Measurements from ENCODE around the gene BCL2.

BCL2 gene

GRCh38 chr18:63307551-63308200 is 11.9 kb downstream of the BCL2 start:
- peak; percentile 49 for DNase-seq

GRCh38 chr18:63306819-63307550 is 12.6 kb downstream of the BCL2 start:
- DNase-seq: no peak

DNA sequence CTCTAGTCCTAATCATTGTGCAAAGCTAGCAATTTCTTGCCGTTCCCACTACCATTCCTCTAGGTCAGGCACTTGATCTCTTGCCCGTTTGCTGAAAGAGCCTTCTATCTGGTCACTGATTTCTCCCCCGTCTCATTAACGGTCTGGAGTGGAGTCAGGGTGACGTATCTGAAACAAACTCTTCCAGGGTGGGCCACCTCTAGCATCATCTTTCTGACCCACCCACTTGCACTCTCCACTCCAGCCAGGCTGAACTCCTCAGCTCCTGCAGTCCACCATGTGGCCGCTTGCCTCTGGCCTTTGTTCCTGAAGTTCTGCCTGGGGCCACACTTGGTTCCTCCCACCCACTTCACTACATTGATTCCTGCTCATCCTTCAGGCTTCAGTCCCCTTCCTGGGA is 13.3 kb downstream of the BCL2 start:
- no peak for DNase-seq

GRCh38 chr18:63303547-63303946 is 16.0 kb downstream of the BCL2 start:
- no peak for DNase-seq

GRCh38 chr18:63302636-63303405 is 16.7 kb downstream of the BCL2 start:
- DNase-seq: no peak

DNA sequence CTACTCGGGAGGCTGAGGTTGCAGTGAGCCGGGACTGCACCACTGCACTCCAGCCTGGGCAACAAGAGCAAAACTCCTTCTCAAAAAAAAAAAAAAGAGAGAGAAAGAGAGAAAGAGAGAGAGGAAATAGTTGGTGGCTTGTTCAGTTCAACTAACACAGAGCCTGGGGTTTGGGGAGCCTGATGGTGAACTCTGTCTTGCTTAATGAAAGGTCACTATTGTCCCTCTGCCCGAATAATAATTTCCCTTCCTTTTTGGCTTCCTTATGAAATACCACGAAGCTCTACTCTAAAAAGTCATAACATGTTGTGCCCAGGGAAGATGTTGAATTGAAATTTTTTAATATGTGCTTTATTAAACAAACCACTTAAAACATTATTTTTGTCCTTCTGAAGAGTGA is 17.3 kb downstream of the BCL2 start:
- DNase-seq: no peak

GRCh38 chr18:63301434-63301833 is 18.1 kb downstream of the BCL2 start:
- DNase-seq: no peak

DNA sequence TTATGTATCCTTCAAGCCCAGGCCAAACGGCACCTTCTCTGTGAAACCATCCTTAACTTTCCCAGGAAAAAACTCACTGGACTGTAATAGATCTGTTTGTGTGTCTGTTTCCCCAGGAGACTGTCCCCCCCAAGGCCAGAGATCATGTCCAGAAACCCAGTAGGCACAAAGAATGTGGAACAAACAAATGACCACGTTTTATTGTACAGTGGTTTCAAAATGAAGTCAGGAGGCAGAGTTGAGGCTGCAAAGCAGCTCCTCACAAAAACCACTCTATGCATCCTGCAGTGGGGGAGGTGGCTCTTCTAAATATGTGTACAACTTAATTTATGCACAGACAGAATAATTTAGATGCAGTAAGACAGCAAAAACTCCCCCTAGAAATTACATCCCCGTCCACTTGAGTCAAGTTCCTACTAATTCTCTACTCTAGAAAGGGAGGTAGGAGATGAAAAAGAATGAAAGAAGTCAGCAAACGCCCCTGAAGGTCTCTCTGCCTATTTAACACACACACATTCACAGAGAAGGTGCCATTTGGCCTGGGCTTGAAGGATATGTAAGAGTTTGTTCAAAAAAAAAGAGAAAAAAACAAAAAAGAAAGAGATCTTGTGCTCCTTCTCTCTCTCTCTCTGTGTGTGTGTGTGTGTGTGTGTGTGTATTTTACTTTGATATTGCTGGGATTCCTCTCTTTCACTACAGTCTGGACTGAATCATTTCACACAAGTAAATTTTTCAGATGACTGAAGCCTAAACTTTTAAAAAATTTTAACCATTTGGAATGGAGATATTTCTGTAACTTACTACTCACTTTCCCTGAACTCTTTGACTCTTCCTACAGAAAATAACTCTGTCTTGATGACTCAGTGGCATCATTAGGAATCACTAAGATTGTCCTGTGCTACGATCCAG is 19.5 kb downstream of the BCL2 start:
- peak; percentile 67 for DNase-seq

- peak; percentile 4 for DNase-seq
Measured at GRCh38 chr18:63298400-63299365, 20.9 kb downstream of the BCL2 start.

DNA sequence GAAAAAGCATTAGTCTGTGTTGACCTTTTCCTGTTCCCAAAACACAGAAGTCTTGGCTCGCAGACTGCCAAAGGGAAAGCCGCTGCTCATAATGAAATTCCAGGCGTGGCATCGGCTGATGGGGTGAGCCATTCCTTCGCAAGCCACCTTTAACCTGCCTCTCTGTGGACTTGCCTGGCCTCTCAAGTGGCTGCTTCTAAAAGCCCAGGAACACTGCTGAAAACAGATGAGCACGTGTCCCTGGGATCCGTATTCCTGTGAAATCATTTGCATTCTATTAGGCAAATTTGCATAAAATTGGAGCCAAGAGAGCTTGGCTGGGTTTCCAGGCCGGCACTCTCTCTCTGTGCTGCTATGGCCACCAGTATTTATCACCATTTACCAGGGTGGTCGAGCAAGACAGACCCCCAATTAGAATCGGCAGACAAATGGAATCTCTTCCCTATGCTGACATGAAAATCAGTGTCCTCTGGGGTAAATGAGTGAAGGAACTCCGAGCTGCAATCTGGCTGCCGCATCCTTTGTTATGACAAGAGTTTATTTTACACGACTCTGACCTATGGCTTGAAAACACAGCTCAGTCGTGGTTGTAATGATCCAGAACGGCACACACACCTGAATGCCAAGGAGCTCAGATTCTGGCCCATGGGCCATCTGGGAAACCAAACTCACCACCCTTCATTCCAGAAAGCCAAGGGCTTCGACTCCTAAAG is 21.7 kb downstream of the BCL2 start:
- no peak for DNase-seq

DNA sequence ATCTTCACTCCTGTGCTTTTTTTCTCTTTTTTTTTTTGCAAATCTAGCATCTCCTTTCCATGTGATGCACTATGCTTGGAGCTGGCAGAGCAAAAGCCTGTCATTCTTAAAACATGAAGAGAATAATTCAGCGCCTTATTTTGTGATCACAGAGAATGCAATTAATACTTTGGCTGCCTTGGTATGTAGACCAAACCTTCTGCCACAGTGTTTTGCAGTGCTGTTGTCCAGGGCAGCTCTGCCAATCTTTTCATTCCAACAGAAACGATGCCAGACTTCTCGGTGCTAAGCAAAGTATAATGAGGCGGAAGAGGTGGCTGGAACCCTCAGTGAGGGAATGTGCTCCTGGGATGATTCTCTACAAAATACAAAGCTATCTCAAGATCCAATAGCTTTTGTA is 25.6 kb downstream of the BCL2 start:
- no peak for DNase-seq

GRCh38 chr18:63292831-63293683 is 26.5 kb downstream of the BCL2 start:
- DNase-seq: no peak

GRCh38 chr18:63291278-63291677 is 28.3 kb downstream of the BCL2 start:
- no peak for DNase-seq

- no peak for DNase-seq
Measured at GRCh38 chr18:63290821-63291200, 28.8 kb downstream of the BCL2 start.

DNA sequence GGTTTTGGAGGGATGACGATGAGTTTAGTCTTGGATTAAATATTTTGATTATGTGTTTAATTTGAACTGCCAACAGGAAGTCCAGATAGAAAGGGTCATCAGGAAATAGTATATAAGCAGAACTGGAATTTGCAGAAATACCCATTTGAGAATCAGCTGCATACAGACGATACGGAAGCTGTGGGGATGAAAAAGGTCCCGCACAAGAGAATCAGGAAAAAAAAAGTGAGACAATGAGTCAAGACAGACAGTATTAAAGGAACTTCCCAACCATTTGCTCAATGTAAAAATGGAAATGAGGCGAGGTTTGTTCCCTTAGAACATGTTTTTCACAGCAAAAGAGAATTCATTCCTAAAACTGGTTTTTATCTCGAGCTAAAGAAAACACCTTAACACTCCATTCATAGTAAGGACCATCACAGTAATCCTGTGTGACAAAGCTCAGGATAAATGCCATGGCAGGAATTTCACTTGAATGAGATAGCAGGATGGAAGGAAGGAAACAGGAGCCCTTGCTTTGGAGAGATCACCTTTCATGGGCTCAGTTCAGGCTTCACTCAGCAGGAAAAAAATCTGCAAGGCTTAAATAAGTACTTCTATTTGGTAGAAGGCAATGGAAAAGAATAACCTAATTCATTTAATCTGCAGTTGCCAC is 29.3 kb downstream of the BCL2 start:
- DNase-seq: no peak

DNA sequence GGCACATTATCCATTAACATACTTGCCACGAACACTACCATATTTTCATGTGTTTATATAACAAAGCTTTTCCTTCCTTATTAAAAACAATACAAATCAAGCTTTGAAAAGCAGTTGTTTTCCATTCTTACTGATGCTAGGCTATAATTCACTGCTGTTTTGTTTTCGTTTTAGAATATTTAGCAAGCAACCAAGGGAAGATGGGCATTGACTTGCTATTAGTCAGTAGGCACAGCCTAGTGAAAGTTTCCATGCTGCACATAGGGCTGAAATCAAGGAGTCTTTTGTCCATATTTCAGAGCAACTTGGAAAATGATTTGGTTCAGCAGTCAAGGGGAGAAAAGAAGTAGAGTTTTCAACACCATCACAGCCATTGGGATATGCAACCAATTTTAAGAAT is 31.3 kb downstream of the BCL2 start:
- no peak for DNase-seq

DNA sequence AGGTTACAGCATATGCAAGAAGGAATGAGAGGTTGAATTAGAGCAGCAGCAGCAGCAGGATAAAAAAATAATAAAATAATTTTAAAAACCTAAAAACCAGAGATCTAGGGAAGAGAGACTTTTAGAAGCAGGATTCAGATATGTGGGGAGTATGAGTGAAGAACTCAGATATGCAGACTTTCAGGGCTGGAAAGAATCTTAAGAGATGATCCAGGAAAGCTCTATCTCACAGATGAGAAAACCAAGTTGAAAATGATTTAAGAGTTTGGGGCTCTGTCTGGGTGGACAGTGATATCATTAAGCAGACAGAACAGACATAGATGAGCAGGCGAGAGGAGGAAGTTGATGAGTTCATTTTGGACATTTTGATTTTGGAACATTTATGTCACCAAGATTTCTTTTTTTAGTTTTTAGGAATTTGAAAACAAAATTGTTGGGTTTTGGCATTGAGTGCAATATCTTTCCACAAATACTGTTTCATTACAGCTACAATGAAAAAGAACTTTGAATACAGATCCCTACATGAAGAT is 31.8 kb downstream of the BCL2 start:
- no peak for DNase-seq

DNA sequence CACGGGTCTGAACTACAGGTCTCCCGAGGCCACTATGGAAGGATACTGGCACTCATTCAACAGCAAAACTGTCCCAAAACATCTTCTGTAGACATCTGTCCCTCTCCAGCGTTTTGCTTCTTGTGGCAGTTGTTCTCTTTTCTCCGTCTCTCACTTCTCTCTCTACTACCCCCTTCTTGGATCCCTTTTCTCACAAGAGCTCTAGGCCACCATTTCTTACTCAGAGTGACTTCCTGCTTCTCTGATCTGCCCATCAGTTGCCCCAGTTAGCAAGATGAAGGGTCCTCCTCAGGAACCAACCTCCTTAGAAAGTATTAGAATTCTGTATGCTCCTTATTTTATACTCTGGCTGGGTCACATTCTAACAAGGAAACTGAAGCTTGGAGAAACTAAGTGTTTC is 32.6 kb downstream of the BCL2 start:
- DNase-seq: no peak
